Gastroesophageal sphincter (tissue), 4 donors: ENCODE data around the gene MIB2. TPM values are rescaled to one million over a fixed set of nuclear protein-coding genes. Genes with fewer than 3 reads are reported as not detected.

ENCODE experiments used
- ATAC-seq: fragments of 150-250 bp; one replicate; pipeline ENCODE4 v1.9.1; 2016; ENCODE audit warnings: mild to moderate bottlenecking, moderate library complexity
- H3K27ac ChIP-seq, 4 donors: fragments of 200-600 bp; sonication (generic) in 3 of 4; 1 replicate in 3 of 4; 2 replicates in 1 of 4; pipeline ENCODE4 v1.5.1; 2016 to 2019
- H3K27me3 ChIP-seq: fragments of 200-600 bp; sonication (generic); one replicate; pipeline ENCODE4 v1.5.1; 2019
- H3K36me3 ChIP-seq, 2 donors: fragments of 200-600 bp; sonication (generic); one replicate each; pipeline ENCODE4 v1.5.1; 2019; ENCODE audit warnings: control low read depth in 1 of 2
- H3K4me1 ChIP-seq, 3 donors: fragments of 200-600 bp; sonication (generic); 1 replicate in 2 of 3; 2 replicates in 1 of 3; pipeline ENCODE4 v1.5.1; 2016 to 2019; ENCODE audit warnings: control low read depth in 2 of 3
- H3K4me3 ChIP-seq, 2 donors: fragments of 200-600 bp; sonication (generic); one replicate each; pipeline ENCODE4 v1.5.1; 2019; ENCODE audit warnings: mild to moderate bottlenecking in 1 of 2, moderate library complexity in 1 of 2
- H3K9me3 ChIP-seq, 3 donors: fragments of 200-600 bp; sonication (generic); one replicate each; pipeline ENCODE4 v1.5.1; 2017 to 2019; ENCODE audit warnings: control low read depth in 2 of 3
- CTCF ChIP-seq, 4 experiments: fragments of 200-600 bp in 2 of 4; fragments of 450-650 bp in 2 of 4; sonication (generic) in 1 of 4; IDR thresholded peaks; one replicate each; pipeline ENCODE4 v1.5.1; 2017 to 2019; ENCODE audit warnings: antibody characterized with exemption in 4 of 4, mild to moderate bottlenecking in 2 of 4, moderate library complexity in 2 of 4
- EP300 ChIP-seq: sonication (generic); formaldehyde crosslinking; IDR thresholded peaks from one replicate; pipeline ENCODE4 v1.6.1; 2017; ENCODE audit warnings: antibody characterized with exemption, mild to moderate bottlenecking
- POLR2A ChIP-seq, 2 donors: fragments of 450-650 bp; IDR thresholded peaks; one replicate each; pipeline ENCODE4 v1.6.1; 2017; ENCODE audit warnings: antibody characterized with exemption in 2 of 2, mild to moderate bottlenecking in 2 of 2, moderate library complexity in 1 of 2
- POLR2AphosphoS5 ChIP-seq: sonication (generic); formaldehyde crosslinking; IDR thresholded peaks from one replicate; pipeline ENCODE4 v1.6.1; 2017; ENCODE audit warnings: antibody characterized with exemption
- WGBS, 2 donors: methylation state at CpG; one replicate each; pipeline ENCODE4 v1.1.5; 2018; ENCODE audit warnings: low coverage in 1 of 2; 5-methylcytosine and 5-hydroxymethylcytosine counted together
- total RNA-seq, 4 donors: library from RNA; depleted of rRNA; stranded (reverse); fragments of >200 nt; gene quantifications; one replicate each; pipeline ENCODE4 v1.1.0, GENCODE V29; 2016

The MIB2 gene
- total RNA-seq, 4 donors from 2014 or later, result 51.4 to 85.3 (median 69.3) TPM

- ATAC-seq, result no peak
- WGBS, 2 donors, result no CpG with 5 or more reads among the region's 14 CpGs
- no peaks in the 10 kb centered on the region for H3K27me3 ChIP-seq
- H3K27ac ChIP-seq, result no peak overlapping the region
- H3K36me3 ChIP-seq, result peaks cover 0 to 39% of the 10 kb centered on the region in 2 donors
- H3K9me3 ChIP-seq, result no peaks in the 10 kb centered on the region
- TF ChIP-seq POLR2A (IDR thresholded peaks at IDR 0.05) (no peak), CTCF (IDR thresholded peaks at IDR 0.05) (no peak), POLR2AphosphoS5 (no peak), EP300 (no peak)
- H3K4me1 ChIP-seq, result peaks cover 0 to 55% (median 14%) of the 10 kb centered on the region in 3 donors
- no peak overlapping the region for H3K4me3 ChIP-seq
These were observed 4.6 kb downstream of the MIB2 start for GRCh38 chr1:1619917-1620361.

GRCh38 chr1:1620433-1621139, 5.3 kb downstream of the MIB2 start:
- no peaks in the 10 kb centered on the region for H3K9me3 ChIP-seq
- H3K4me1 ChIP-seq, result peaks cover 0 to 54% (median 14%) of the 10 kb centered on the region in 3 donors
- no peak overlapping the region for H3K4me3 ChIP-seq
- peaks cover 0 to 45% of the 10 kb centered on the region in 2 donors for H3K36me3 ChIP-seq
- 100% methylated on average over 2 of the region's 16 CpGs; no CpG with 5 or more reads in 1 of the 2 donors for WGBS, 2 donors
- TF ChIP-seq POLR2A (IDR thresholded peaks at IDR 0.05) (no peak), CTCF (IDR thresholded peaks at IDR 0.05) (no peak), EP300 (no peak), POLR2AphosphoS5 (no peak)
- ATAC-seq, result no peak
- H3K27me3 ChIP-seq, result no peaks in the 10 kb centered on the region
- no peak overlapping the region for H3K27ac ChIP-seq

- Histone ChIP-seq H3K27me3 (no peaks in the 10 kb centered on the region), H3K36me3 (peaks cover 0 to 53% of the 10 kb centered on the region in 2 donors), H3K4me1 (peaks cover 0 to 50% (median 13%) of the 10 kb centered on the region in 3 donors), H3K4me3 (no peak overlapping the region), H3K27ac (no peak overlapping the region), H3K9me3 (no peaks in the 10 kb centered on the region)
- no peak for ATAC-seq
- TF ChIP-seq POLR2A (IDR thresholded peaks at IDR 0.05) (no peak), CTCF (IDR thresholded peaks at IDR 0.05) (no peak), POLR2AphosphoS5 (no peak), EP300 (no peak)
- 69% methylated on average over 3 of the region's 31 CpGs; no CpG with 5 or more reads in 1 of the 2 donors for WGBS, 2 donors
These were observed 6.1 kb downstream of the MIB2 start for GRCh38 chr1:1621173-1622009.

GRCh38 chr1:1622010-1622787, 6.9 kb downstream of the MIB2 start:
- peaks cover 0 to 42% (median 5%) of the 10 kb centered on the region in 3 donors for H3K4me1 ChIP-seq
- 44% methylated on average over 10 of the region's 21 CpGs; no CpG with 5 or more reads in 1 of the 2 donors for WGBS, 2 donors
- H3K27me3 ChIP-seq, result no peaks in the 10 kb centered on the region
- no peak for ATAC-seq
- H3K4me3 ChIP-seq, result no peak overlapping the region
- TF ChIP-seq CTCF (IDR thresholded peaks at IDR 0.05), result no peak
- no peak for TF ChIP-seq EP300
- peak; percentile 11 for TF ChIP-seq POLR2AphosphoS5
- no peak for TF ChIP-seq POLR2A (IDR thresholded peaks at IDR 0.05)
- peaks cover 0 to 61% of the 10 kb centered on the region in 2 donors for H3K36me3 ChIP-seq
- H3K27ac ChIP-seq, result no peak overlapping the region
- H3K9me3 ChIP-seq, result no peaks in the 10 kb centered on the region
